VCaP (cell line): ENCODE results near the gene MLH1.

Experiments used
- H3K27ac ChIP-seq: fragments of 450-650 bp; 2 replicates; pipeline ENCODE4 v1.5.1; 2017
- TF ChIP-seq, protein P1 (sequence below): fragments of 450-650 bp; conservative IDR thresholded peaks from 2 replicates; pipeline ENCODE4 v1.5.1; 2017; ENCODE audit warnings: mild to moderate bottlenecking, moderate library complexity

MLH1 gene

DNA sequence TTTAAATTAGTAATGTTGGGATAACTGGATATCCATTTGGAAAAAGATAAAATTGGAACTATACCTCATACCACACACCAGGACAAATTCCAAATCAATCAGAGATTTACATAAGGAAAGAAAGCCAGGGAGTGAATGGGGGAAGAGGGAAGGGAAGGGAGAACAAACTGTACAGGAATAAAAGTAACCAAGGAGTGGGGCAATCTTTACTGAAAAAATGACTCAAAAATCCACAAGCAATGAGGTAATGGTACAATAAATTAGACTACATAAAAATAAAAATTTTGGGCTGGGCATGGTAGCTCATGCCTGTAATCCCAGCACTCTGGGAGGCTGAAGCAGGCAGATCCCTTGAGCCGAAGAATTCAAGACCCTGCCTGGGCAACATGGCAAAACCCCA is 82.6 kb downstream of the MLH1 start:
- TF ChIP-seq, protein P1, sequence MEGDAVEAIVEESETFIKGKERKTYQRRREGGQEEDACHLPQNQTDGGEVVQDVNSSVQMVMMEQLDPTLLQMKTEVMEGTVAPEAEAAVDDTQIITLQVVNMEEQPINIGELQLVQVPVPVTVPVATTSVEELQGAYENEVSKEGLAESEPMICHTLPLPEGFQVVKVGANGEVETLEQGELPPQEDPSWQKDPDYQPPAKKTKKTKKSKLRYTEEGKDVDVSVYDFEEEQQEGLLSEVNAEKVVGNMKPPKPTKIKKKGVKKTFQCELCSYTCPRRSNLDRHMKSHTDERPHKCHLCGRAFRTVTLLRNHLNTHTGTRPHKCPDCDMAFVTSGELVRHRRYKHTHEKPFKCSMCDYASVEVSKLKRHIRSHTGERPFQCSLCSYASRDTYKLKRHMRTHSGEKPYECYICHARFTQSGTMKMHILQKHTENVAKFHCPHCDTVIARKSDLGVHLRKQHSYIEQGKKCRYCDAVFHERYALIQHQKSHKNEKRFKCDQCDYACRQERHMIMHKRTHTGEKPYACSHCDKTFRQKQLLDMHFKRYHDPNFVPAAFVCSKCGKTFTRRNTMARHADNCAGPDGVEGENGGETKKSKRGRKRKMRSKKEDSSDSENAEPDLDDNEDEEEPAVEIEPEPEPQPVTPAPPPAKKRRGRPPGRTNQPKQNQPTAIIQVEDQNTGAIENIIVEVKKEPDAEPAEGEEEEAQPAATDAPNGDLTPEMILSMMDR, result no peak
- no peak overlapping the region for H3K27ac ChIP-seq

DNA sequence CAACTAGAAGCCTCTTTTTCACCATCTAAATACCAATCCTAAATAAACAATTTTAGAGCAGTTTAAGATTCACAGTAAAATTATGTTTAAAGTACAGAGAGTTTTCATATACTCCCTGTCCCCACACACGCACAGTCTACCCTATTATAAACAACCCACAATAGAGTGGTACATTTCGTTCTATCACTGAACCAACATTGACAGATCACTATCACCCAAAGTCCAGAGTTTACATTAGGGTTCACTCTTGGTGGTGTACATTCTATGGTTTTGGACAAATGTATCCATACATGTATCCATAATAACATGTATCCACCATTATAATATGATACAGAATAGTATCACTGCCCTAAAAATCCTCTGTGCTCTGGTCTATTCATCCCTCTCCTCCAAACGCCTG is 89.0 kb downstream of the MLH1 start:
- H3K27ac ChIP-seq, result peak overlapping the region; percentile 37
- TF ChIP-seq, protein P1, result no peak

DNA sequence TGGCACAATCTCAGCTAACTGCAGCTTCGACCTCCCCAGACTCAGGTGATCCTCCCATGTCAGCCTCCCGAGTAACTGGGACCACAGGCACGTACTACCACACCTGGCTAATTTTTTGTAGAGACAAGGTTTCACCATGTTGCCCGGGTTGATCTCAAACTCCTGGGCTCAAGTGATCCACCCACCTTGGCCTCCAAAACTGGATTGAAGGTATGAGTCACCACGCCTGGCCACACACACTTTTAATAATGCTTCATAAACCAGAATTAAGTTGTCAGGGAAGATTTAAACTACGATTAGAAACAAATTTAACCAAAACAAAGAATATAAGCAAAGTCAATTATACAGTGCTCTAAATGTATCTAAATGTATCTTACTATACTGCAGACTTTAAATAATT is 93.6 kb downstream of the MLH1 start:
- TF ChIP-seq, protein P1, result no peak

DNA sequence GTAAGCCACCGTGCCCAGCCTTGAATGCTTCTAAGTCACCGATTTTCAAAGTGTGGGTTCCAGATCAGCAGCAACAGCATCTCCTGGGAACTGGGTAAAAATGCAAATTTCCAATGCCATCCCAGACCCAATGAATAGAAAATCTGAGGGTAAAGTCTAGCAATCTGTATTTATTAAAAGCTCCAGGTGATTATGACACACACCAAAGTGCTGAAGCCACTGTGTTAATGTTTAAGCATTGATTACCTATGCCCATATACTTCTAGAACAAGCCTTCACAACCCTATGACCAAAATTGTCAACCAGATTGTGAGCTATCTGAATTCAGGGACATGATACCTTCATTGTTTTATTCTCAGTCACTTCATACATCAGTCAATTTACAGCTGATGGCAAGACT is 94.6 kb downstream of the MLH1 start:
- no peak overlapping the region for H3K27ac ChIP-seq
- TF ChIP-seq, protein P1, result no peak

More for the DNA sequence above, 93.6 kb downstream of the MLH1 start:
- no peak overlapping the region for H3K27ac ChIP-seq

DNA sequence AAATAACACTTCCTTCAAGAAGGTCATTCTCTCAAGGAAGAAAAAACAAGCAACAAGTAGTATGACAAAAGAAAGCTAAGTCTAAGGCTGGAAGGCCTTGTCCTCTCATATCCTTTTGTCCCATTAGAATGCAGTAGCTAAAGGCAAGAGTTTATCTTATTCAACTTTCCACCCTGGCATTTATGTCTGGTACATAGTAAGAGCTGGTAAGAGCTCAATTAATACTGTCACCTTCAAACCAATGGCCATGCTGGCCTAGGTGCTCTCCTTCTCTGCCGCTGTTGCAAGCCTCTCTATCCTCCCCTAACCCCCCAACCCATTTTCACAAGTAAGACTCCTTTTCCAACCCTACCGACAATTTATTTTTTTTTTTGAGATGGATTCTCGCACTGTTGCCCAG is 99.2 kb downstream of the MLH1 start:
- H3K27ac ChIP-seq, result no peak overlapping the region
- TF ChIP-seq, protein P1, result no peak

DNA sequence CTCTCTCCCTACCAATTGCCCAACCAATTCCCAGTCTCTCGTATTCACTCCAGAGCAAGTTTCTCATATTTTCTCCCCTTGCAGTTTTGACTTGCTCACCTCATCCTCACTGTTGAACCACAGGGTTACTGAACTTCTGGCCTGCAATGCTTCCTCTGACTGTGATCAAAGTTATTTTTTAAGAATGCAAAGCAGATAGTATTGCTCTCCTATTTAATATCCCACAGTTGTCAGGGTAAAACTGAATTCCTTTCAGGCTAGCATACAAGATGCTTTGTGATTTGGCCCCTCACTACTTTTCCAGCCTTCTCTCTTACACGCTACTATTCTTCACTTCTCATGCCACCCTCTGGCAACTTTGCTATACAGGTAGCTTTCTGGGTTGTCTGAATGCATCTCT is 100.2 kb downstream of the MLH1 start:
- H3K27ac ChIP-seq, result no peak overlapping the region

DNA sequence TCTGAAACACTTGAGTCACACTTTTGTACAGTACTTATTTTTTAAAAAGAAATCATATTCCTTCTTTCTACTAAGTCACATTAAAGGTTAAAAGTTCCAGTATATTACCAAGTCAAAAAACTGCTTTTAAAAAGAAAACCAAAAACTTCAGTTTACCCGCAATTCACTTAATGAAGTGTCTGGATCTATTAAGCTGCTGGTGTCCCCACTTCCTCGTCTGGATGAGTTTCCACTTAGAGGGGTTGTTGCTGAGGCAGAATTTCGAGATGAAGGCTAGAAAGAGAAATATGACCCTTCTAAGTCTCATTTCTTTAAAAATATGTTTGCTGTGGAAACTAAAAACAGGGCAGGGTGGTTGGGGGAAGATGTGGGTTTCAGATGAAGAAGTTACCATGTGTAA is 101.3 kb downstream of the MLH1 start:
- TF ChIP-seq, protein P1, result no peak
- no peak overlapping the region for H3K27ac ChIP-seq

More for the DNA sequence above, 100.2 kb downstream of the MLH1 start:
- TF ChIP-seq, protein P1, result no peak

DNA sequence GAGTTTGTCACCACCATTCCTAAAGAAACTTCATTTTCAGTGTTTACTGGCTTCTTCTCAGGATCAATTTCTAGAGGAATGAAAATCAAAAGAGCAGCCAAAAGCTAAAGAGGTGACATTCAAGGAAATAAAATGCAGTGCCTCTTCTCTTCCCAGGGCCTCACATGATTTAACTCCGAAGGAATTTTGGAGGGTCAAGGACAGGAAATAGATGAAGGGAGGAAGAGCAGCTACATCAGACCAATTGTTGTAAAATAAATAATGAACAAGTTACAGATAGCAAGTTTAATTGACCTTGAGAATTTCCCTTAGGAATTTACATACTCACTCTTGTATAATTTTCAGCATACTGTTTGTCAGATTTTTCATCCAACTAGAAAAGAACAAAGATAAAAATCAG is 103.0 kb downstream of the MLH1 start:
- H3K27ac ChIP-seq, result no peak overlapping the region
- TF ChIP-seq, protein P1, result no peak
